Sigmoid colon (tissue), 4 donors: ENCODE results near the gene COA1.

Source experiments
- EP300 ChIP-seq, 4 donors: sonication (generic); formaldehyde crosslinking; IDR thresholded peaks; one replicate each; pipeline ENCODE4 v1.6.1; 2017; ENCODE audit warnings: antibody characterized with exemption in 4 of 4
- POLR2A ChIP-seq, 2 donors: fragments of 450-650 bp; IDR thresholded peaks; one replicate each; pipeline ENCODE4 v1.6.1; 2016; ENCODE audit warnings: antibody characterized with exemption in 2 of 2, mild to moderate bottlenecking in 2 of 2, moderate library complexity in 2 of 2
- TF ChIP-seq, protein P1 (sequence below), 4 experiments: fragments of 450-650 bp in 3 of 4; fragments of 200-600 bp in 1 of 4; IDR thresholded peaks; one replicate each; pipeline ENCODE4 v1.5.1; 2016 to 2019; ENCODE audit warnings: antibody characterized with exemption in 4 of 4, mild to moderate bottlenecking in 3 of 4, moderate library complexity in 2 of 4

DNA sequence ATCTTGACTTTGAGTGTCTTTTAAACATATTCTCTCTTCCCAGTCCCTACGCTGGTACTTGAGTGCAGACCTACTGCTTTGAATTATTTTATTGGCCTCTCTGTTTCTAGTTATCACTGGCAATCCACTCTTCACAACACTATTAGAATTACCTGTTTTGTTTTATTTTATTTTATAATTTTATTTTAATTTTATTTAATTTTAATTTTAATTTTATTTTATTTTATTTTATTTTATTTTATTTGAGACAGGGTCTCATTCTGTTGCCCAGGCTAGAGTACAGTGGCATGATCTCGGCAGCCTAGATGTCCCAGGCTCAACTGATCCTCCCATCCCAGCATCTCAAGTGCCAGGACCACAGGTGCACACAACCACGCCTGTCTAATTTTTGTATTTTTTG, 139.6 kb downstream of the COA1 start:
- TF ChIP-seq, protein P1, sequence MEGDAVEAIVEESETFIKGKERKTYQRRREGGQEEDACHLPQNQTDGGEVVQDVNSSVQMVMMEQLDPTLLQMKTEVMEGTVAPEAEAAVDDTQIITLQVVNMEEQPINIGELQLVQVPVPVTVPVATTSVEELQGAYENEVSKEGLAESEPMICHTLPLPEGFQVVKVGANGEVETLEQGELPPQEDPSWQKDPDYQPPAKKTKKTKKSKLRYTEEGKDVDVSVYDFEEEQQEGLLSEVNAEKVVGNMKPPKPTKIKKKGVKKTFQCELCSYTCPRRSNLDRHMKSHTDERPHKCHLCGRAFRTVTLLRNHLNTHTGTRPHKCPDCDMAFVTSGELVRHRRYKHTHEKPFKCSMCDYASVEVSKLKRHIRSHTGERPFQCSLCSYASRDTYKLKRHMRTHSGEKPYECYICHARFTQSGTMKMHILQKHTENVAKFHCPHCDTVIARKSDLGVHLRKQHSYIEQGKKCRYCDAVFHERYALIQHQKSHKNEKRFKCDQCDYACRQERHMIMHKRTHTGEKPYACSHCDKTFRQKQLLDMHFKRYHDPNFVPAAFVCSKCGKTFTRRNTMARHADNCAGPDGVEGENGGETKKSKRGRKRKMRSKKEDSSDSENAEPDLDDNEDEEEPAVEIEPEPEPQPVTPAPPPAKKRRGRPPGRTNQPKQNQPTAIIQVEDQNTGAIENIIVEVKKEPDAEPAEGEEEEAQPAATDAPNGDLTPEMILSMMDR (IDR thresholded peaks at IDR 0.05): no peak
- TF ChIP-seq POLR2A (IDR thresholded peaks at IDR 0.05) (no peak), EP300 (IDR thresholded peaks at IDR 0.05) (no peak)
